ENCODE data around the gene RGPD5. TPM values are rescaled to one million over a fixed set of nuclear protein-coding genes. Genes with fewer than 3 reads are reported as not detected.
"Not testable (repeated sequence)": the region's sequence is repeated elsewhere in the genome, so short reads cannot be mapped to it uniquely, and the experiment has no call there.

RGPD5 gene
- total RNA-seq, 5 donors from 2014 or later (not counting 1 experiment from before 2014, with no cell fraction given): 58.4 to 187 (median 92.5) TPM

- H3K4me1 Mint-ChIP-seq; H3K27me3 ChIP-seq (replicated peaks in 1 of 2; ENCODE audit: control insufficient read depth in 2 of 2, extremely low read depth in 1 of 2, insufficient read depth in 2 of 2, low read length in 1 of 2); H3K36me3 ChIP-seq (ENCODE audit: control insufficient read depth in 2 of 2, extremely low read depth in 1 of 2, insufficient read depth in 1 of 2, low read length in 1 of 2); H3K9me3 ChIP-seq; H3K27ac ChIP-seq (ENCODE audit: low read length); H3K27me3 Mint-ChIP-seq; H3K36me3 Mint-ChIP-seq; DNase-seq; H3K4me3 Mint-ChIP-seq; POLR2A ChIA-PET; H3K9me3 Mint-ChIP-seq; ATAC-seq (replicated peaks in 1 of 4); H3K27ac Mint-ChIP-seq; CTCF ChIA-PET; H3K4me1 ChIP-seq (ENCODE audit: control insufficient read depth in 1 of 2, extremely low read depth in 1 of 2, insufficient read depth in 2 of 2, low read length in 2 of 2); H3K4me3 ChIP-seq (ENCODE audit: control insufficient read depth in 1 of 2, extremely low read depth in 1 of 2, low read length in 1 of 2): not testable (repeated sequence)
- no CpG with 5 or more reads among the region's 4 CpGs for WGBS (ENCODE audit: insufficient coverage)
Measured at GRCh38 chr2:109891024-109891423, 96.9 kb downstream of the RGPD5 start.

- CTCF ChIA-PET; H3K27me3 Mint-ChIP-seq; H3K4me1 ChIP-seq (ENCODE audit: control insufficient read depth in 1 of 2, extremely low read depth in 1 of 2, insufficient read depth in 2 of 2, low read length in 2 of 2); POLR2A ChIA-PET; H3K4me3 ChIP-seq (ENCODE audit: control insufficient read depth in 1 of 2, extremely low read depth in 1 of 2, low read length in 1 of 2); ATAC-seq (replicated peaks in 1 of 4); H3K36me3 Mint-ChIP-seq; H3K9me3 Mint-ChIP-seq; H3K36me3 ChIP-seq (ENCODE audit: control insufficient read depth in 2 of 2, extremely low read depth in 1 of 2, insufficient read depth in 1 of 2, low read length in 1 of 2); H3K27ac ChIP-seq (ENCODE audit: low read length); H3K4me3 Mint-ChIP-seq; H3K27me3 ChIP-seq (replicated peaks in 1 of 2; ENCODE audit: control insufficient read depth in 2 of 2, extremely low read depth in 1 of 2, insufficient read depth in 2 of 2, low read length in 1 of 2); H3K27ac Mint-ChIP-seq; H3K9me3 ChIP-seq; H3K4me1 Mint-ChIP-seq; DNase-seq: not testable (repeated sequence)
- WGBS (ENCODE audit: insufficient coverage): no CpG with 5 or more reads among the region's 7 CpGs
Measured at GRCh38 chr2:109893736-109894135, 99.6 kb downstream of the RGPD5 start.

- H3K27me3 ChIP-seq (replicated peaks in 1 of 2; ENCODE audit: control insufficient read depth in 2 of 2, extremely low read depth in 1 of 2, insufficient read depth in 2 of 2, low read length in 1 of 2); CTCF ChIA-PET; H3K4me3 Mint-ChIP-seq; H3K27me3 Mint-ChIP-seq; H3K27ac Mint-ChIP-seq; H3K36me3 ChIP-seq (ENCODE audit: control insufficient read depth in 2 of 2, extremely low read depth in 1 of 2, insufficient read depth in 1 of 2, low read length in 1 of 2); H3K4me1 Mint-ChIP-seq; DNase-seq; ATAC-seq (replicated peaks in 1 of 4); H3K27ac ChIP-seq (ENCODE audit: low read length); H3K36me3 Mint-ChIP-seq; H3K9me3 Mint-ChIP-seq; POLR2A ChIA-PET; H3K4me1 ChIP-seq (ENCODE audit: control insufficient read depth in 1 of 2, extremely low read depth in 1 of 2, insufficient read depth in 2 of 2, low read length in 2 of 2); H3K4me3 ChIP-seq (ENCODE audit: control insufficient read depth in 1 of 2, extremely low read depth in 1 of 2, low read length in 1 of 2); H3K9me3 ChIP-seq: not testable (repeated sequence)
- no CpG with 5 or more reads among the region's 6 CpGs for WGBS (ENCODE audit: insufficient coverage)
Measured at GRCh38 chr2:109894141-109894540, 100.0 kb downstream of the RGPD5 start.

- H3K36me3 ChIP-seq (ENCODE audit: control insufficient read depth in 2 of 2, extremely low read depth in 1 of 2, insufficient read depth in 1 of 2, low read length in 1 of 2); H3K27me3 Mint-ChIP-seq; H3K9me3 ChIP-seq; H3K4me3 ChIP-seq (ENCODE audit: control insufficient read depth in 1 of 2, extremely low read depth in 1 of 2, low read length in 1 of 2); H3K4me3 Mint-ChIP-seq; H3K27ac ChIP-seq (ENCODE audit: low read length); CTCF ChIA-PET; H3K9me3 Mint-ChIP-seq; H3K36me3 Mint-ChIP-seq; H3K27ac Mint-ChIP-seq; H3K4me1 ChIP-seq (ENCODE audit: control insufficient read depth in 1 of 2, extremely low read depth in 1 of 2, insufficient read depth in 2 of 2, low read length in 2 of 2); H3K27me3 ChIP-seq (replicated peaks in 1 of 2; ENCODE audit: control insufficient read depth in 2 of 2, extremely low read depth in 1 of 2, insufficient read depth in 2 of 2, low read length in 1 of 2); DNase-seq; H3K4me1 Mint-ChIP-seq; POLR2A ChIA-PET: not testable (repeated sequence)
- WGBS (ENCODE audit: insufficient coverage): no CpG with 5 or more reads among the region's 3 CpGs
- peak in 2 of 4 experiments; percentile 16 to 76 for ATAC-seq (replicated peaks in 1 of 4)
Measured at GRCh38 chr2:109895090-109895869, 101.2 kb downstream of the RGPD5 start.

- WGBS (ENCODE audit: insufficient coverage): no CpG with 5 or more reads among the region's 4 CpGs
- peak; percentile 90 to 98 (median 96) for ATAC-seq (replicated peaks in 1 of 4)
Measured at GRCh38 chr2:109896212-109896611, 102.1 kb downstream of the RGPD5 start.

GRCh38 chr2:109897769-109898461 lies 103.8 kb downstream of the RGPD5 start:
- H3K27me3 Mint-ChIP-seq; H3K36me3 ChIP-seq (ENCODE audit: control insufficient read depth in 2 of 2, extremely low read depth in 1 of 2, insufficient read depth in 1 of 2, low read length in 1 of 2); CTCF ChIA-PET; H3K27ac Mint-ChIP-seq; DNase-seq; H3K27me3 ChIP-seq (replicated peaks in 1 of 2; ENCODE audit: control insufficient read depth in 2 of 2, extremely low read depth in 1 of 2, insufficient read depth in 2 of 2, low read length in 1 of 2); H3K4me3 ChIP-seq (ENCODE audit: control insufficient read depth in 1 of 2, extremely low read depth in 1 of 2, low read length in 1 of 2); H3K36me3 Mint-ChIP-seq; H3K27ac ChIP-seq (ENCODE audit: low read length); H3K9me3 Mint-ChIP-seq; H3K4me1 Mint-ChIP-seq; H3K9me3 ChIP-seq; H3K4me3 Mint-ChIP-seq; ATAC-seq (replicated peaks in 1 of 4); H3K4me1 ChIP-seq (ENCODE audit: control insufficient read depth in 1 of 2, extremely low read depth in 1 of 2, insufficient read depth in 2 of 2, low read length in 2 of 2); POLR2A ChIA-PET: not testable (repeated sequence)
- no CpG with 5 or more reads among the region's 8 CpGs for WGBS (ENCODE audit: insufficient coverage)

More at GRCh38 chr2:109896212-109896611, 102.1 kb downstream of the RGPD5 start:
- POLR2A ChIA-PET; H3K4me1 ChIP-seq (ENCODE audit: control insufficient read depth in 1 of 2, extremely low read depth in 1 of 2, insufficient read depth in 2 of 2, low read length in 2 of 2); H3K27me3 Mint-ChIP-seq; DNase-seq; H3K9me3 Mint-ChIP-seq; H3K4me1 Mint-ChIP-seq; H3K4me3 Mint-ChIP-seq; H3K36me3 Mint-ChIP-seq; CTCF ChIA-PET; H3K27ac ChIP-seq (ENCODE audit: low read length); H3K27me3 ChIP-seq (replicated peaks in 1 of 2; ENCODE audit: control insufficient read depth in 2 of 2, extremely low read depth in 1 of 2, insufficient read depth in 2 of 2, low read length in 1 of 2); H3K36me3 ChIP-seq (ENCODE audit: control insufficient read depth in 2 of 2, extremely low read depth in 1 of 2, insufficient read depth in 1 of 2, low read length in 1 of 2); H3K4me3 ChIP-seq (ENCODE audit: control insufficient read depth in 1 of 2, extremely low read depth in 1 of 2, low read length in 1 of 2); H3K9me3 ChIP-seq; H3K27ac Mint-ChIP-seq: not testable (repeated sequence)

All from T-cell (primary cell).